Measurements from ENCODE around the gene CD82. TPM values are rescaled to one million over a fixed set of nuclear protein-coding genes. Genes with fewer than 3 reads are reported as not detected.
"Not testable (repeated sequence)": the region's sequence is repeated elsewhere in the genome, so short reads cannot be mapped to it uniquely, and the experiment has no call there.

The CD82 gene
- total RNA-seq, 1 donor from 2014 or later = 35.5 TPM

- H3K27ac ChIP-seq (ENCODE audit: low read depth, low read length) = no peak overlapping the region
- H3K4me1 ChIP-seq (ENCODE audit: control insufficient read depth in 3 of 3, insufficient read depth in 3 of 3, low read length in 3 of 3) = peaks cover 0 to 4% (median 0%) of the 10 kb centered on the region in 3 donors
- H3K4me3 ChIP-seq (ENCODE audit: low read length in 3 of 3) = no peak overlapping the region
- H3K9ac ChIP-seq (ENCODE audit: low read depth in 1 of 3, low read length in 3 of 3) = no peak overlapping the region
- peaks cover 0 to 8% (median 0%) of the 10 kb centered on the region in 3 donors for H3K27me3 ChIP-seq (ENCODE audit: control insufficient read depth in 3 of 3, insufficient read depth in 3 of 3, low read length in 3 of 3)
- H3K36me3 ChIP-seq (ENCODE audit: control insufficient read depth in 3 of 3, insufficient read depth in 3 of 3, low read length in 3 of 3) = no peaks in the 10 kb centered on the region
- no peaks in the 10 kb centered on the region for H3K9me3 ChIP-seq (ENCODE audit: control insufficient read depth in 3 of 3, low read length in 3 of 3)
Observed at GRCh38 chr11:44654057-44654456, 88.6 kb downstream of the CD82 start.

- H3K9me3 ChIP-seq (ENCODE audit: control insufficient read depth in 3 of 3, low read length in 3 of 3) = no peaks in the 10 kb centered on the region
- no peak overlapping the region for H3K4me3 ChIP-seq (ENCODE audit: low read length in 3 of 3)
- no peaks in the 10 kb centered on the region for H3K36me3 ChIP-seq (ENCODE audit: control insufficient read depth in 3 of 3, insufficient read depth in 3 of 3, low read length in 3 of 3)
- no peak overlapping the region for H3K27ac ChIP-seq (ENCODE audit: low read depth, low read length)
- peaks cover 0 to 8% (median 0%) of the 10 kb centered on the region in 3 donors for H3K27me3 ChIP-seq (ENCODE audit: control insufficient read depth in 3 of 3, insufficient read depth in 3 of 3, low read length in 3 of 3)
- no peak overlapping the region for H3K9ac ChIP-seq (ENCODE audit: low read depth in 1 of 3, low read length in 3 of 3)
- peaks cover 2 to 5% (median 3%) of the 10 kb centered on the region in 3 donors for H3K4me1 ChIP-seq (ENCODE audit: control insufficient read depth in 3 of 3, insufficient read depth in 3 of 3, low read length in 3 of 3)
Observed at GRCh38 chr11:44654596-44654995, 89.1 kb downstream of the CD82 start.

GRCh38 chr11:44657836-44658505, 92.5 kb downstream of the CD82 start:
- peaks cover 7 to 10% (median 8%) of the 10 kb centered on the region in 3 donors for H3K4me1 ChIP-seq (ENCODE audit: control insufficient read depth in 3 of 3, insufficient read depth in 3 of 3, low read length in 3 of 3)
- no peaks in the 10 kb centered on the region for H3K9me3 ChIP-seq (ENCODE audit: control insufficient read depth in 3 of 3, low read length in 3 of 3)
- no peak overlapping the region for H3K4me3 ChIP-seq (ENCODE audit: low read length in 3 of 3)
- no peak overlapping the region for H3K9ac ChIP-seq (ENCODE audit: low read depth in 1 of 3, low read length in 3 of 3)
- H3K27ac ChIP-seq (ENCODE audit: low read depth, low read length) = no peak overlapping the region
- H3K36me3 ChIP-seq (ENCODE audit: control insufficient read depth in 3 of 3, insufficient read depth in 3 of 3, low read length in 3 of 3) = no peaks in the 10 kb centered on the region
- H3K27me3 ChIP-seq (ENCODE audit: control insufficient read depth in 3 of 3, insufficient read depth in 3 of 3, low read length in 3 of 3) = no peaks in the 10 kb centered on the region

- Histone ChIP-seq H3K9ac (ENCODE audit: low read depth in 1 of 3, low read length in 3 of 3) (no peak overlapping the region), H3K4me3 (ENCODE audit: low read length in 3 of 3) (no peak overlapping the region), H3K27me3 (ENCODE audit: control insufficient read depth in 3 of 3, insufficient read depth in 3 of 3, low read length in 3 of 3) (no peaks in the 10 kb centered on the region), H3K4me1 (ENCODE audit: control insufficient read depth in 3 of 3, insufficient read depth in 3 of 3, low read length in 3 of 3) (peaks cover 7 to 10% (median 8%) of the 10 kb centered on the region in 3 donors), H3K9me3 (ENCODE audit: control insufficient read depth in 3 of 3, low read length in 3 of 3) (no peaks in the 10 kb centered on the region), H3K36me3 (ENCODE audit: control insufficient read depth in 3 of 3, insufficient read depth in 3 of 3, low read length in 3 of 3) (no peaks in the 10 kb centered on the region), H3K27ac (ENCODE audit: low read depth, low read length) (no peak overlapping the region)
Observed at GRCh38 chr11:44658506-44658850, 93.0 kb downstream of the CD82 start.

- Histone ChIP-seq H3K27ac (ENCODE audit: low read depth, low read length) (no peak overlapping the region), H3K4me1 (ENCODE audit: control insufficient read depth in 3 of 3, insufficient read depth in 3 of 3, low read length in 3 of 3) (peaks cover 7 to 10% (median 8%) of the 10 kb centered on the region in 3 donors), H3K9ac (ENCODE audit: low read depth in 1 of 3, low read length in 3 of 3) (no peak overlapping the region), H3K4me3 (ENCODE audit: low read length in 3 of 3) (no peak overlapping the region), H3K36me3 (ENCODE audit: control insufficient read depth in 3 of 3, insufficient read depth in 3 of 3, low read length in 3 of 3) (no peaks in the 10 kb centered on the region), H3K27me3 (ENCODE audit: control insufficient read depth in 3 of 3, insufficient read depth in 3 of 3, low read length in 3 of 3) (no peaks in the 10 kb centered on the region), H3K9me3 (ENCODE audit: control insufficient read depth in 3 of 3, low read length in 3 of 3) (no peaks in the 10 kb centered on the region)
Observed at GRCh38 chr11:44659641-44660040, 94.2 kb downstream of the CD82 start.

- not testable (repeated sequence) for H3K27me3 ChIP-seq (ENCODE audit: control insufficient read depth in 3 of 3, insufficient read depth in 3 of 3, low read length in 3 of 3); H3K9me3 ChIP-seq (ENCODE audit: control insufficient read depth in 3 of 3, low read length in 3 of 3); H3K4me3 ChIP-seq (ENCODE audit: low read length in 3 of 3); H3K4me1 ChIP-seq (ENCODE audit: control insufficient read depth in 3 of 3, insufficient read depth in 3 of 3, low read length in 3 of 3); H3K9ac ChIP-seq (ENCODE audit: low read depth in 1 of 3, low read length in 3 of 3); H3K27ac ChIP-seq (ENCODE audit: low read depth, low read length); H3K36me3 ChIP-seq (ENCODE audit: control insufficient read depth in 3 of 3, insufficient read depth in 3 of 3, low read length in 3 of 3)
Observed at GRCh38 chr11:44660535-44660934, 95.1 kb downstream of the CD82 start.

- Histone ChIP-seq H3K4me3 (ENCODE audit: low read length in 3 of 3) (no peak overlapping the region), H3K36me3 (ENCODE audit: control insufficient read depth in 3 of 3, insufficient read depth in 3 of 3, low read length in 3 of 3) (no peaks in the 10 kb centered on the region), H3K9ac (ENCODE audit: low read depth in 1 of 3, low read length in 3 of 3) (no peak overlapping the region), H3K27me3 (ENCODE audit: control insufficient read depth in 3 of 3, insufficient read depth in 3 of 3, low read length in 3 of 3) (peaks cover 0 to 3% (median 0%) of the 10 kb centered on the region in 3 donors), H3K4me1 (ENCODE audit: control insufficient read depth in 3 of 3, insufficient read depth in 3 of 3, low read length in 3 of 3) (peaks cover 7 to 10% (median 8%) of the 10 kb centered on the region in 3 donors), H3K9me3 (ENCODE audit: control insufficient read depth in 3 of 3, low read length in 3 of 3) (no peaks in the 10 kb centered on the region), H3K27ac (ENCODE audit: low read depth, low read length) (no peak overlapping the region)
Observed at GRCh38 chr11:44661311-44661717, 95.9 kb downstream of the CD82 start.

Small RNAs within 50 kb of the gene (small RNA-seq; reads per million reads assigned to genes)
- gene AC104010.1 = not detected

Other genes with a start within 250 kb of the CD82 start
- gene TSPAN18, start 161.3 kb downstream of the CD82 start, total RNA-seq = 11.5 TPM